B cell (primary cell): ENCODE results near the gene ZNF415. TPM values are rescaled to one million over a fixed set of nuclear protein-coding genes. Genes with fewer than 3 reads are reported as not detected.

Experiments
- ATAC-seq: fragments of 200-7000 bp; cut with Tn5 transposase; one replicate; pipeline ENCODE4 v1.10.0; 2021; ENCODE audit warnings: low read depth, mild to moderate bottlenecking, moderate number of reproducible peaks, moderate library complexity
- CTCF ChIA-PET: fragments of 350-600 bp; sonication (Branson Sonifier 250); formaldehyde crosslinking; loops from one replicate; lab custom pipeline; 2021; ENCODE audit warnings: antibody characterized with exemption, inconsistent platforms; lab: Charles Lee
- POLR2A ChIA-PET: fragments of 350-600 bp; sonication (Branson Sonifier 250); formaldehyde crosslinking; loops from one replicate; lab custom pipeline; 2021; ENCODE audit warnings: antibody characterized with exemption; lab: Charles Lee
- DNase-seq: peaks from one replicate; pipeline ENCODE4 v3.0.0; 2013
- H2AFZ ChIP-seq: 2 replicates; pipeline ENCODE4 v1.6.1; 2012; ENCODE audit warnings: mild to moderate bottlenecking, low read depth, low read length; ENCODE audit not compliant: insufficient read depth, poor library complexity, severe bottlenecking
- H3K27ac ChIP-seq, 2 donors: 1 replicate in 1 of 2; 2 replicates in 1 of 2; pipeline ENCODE4 v1.5.1; 2012 to 2013; ENCODE audit warnings: low read length in 2 of 2, mild to moderate bottlenecking in 2 of 2, moderate library complexity in 1 of 2
- H3K27me3 ChIP-seq, 4 experiments: fragments of 200-600 bp in 1 of 4; sonication (generic) in 1 of 4; replicated peaks in 1 of 4; 1 replicate in 2 of 4; 2 replicates in 2 of 4; pipeline versions ENCODE4 v1.6.1 to v1.7.0; 2013 to 2016; ENCODE audit warnings: low read length in 3 of 4, mild to moderate bottlenecking in 2 of 4, mixed read lengths in 1 of 4, moderate library complexity in 1 of 4; ENCODE audit not compliant: insufficient read depth in 4 of 4, control insufficient read depth in 3 of 4; ENCODE audit errors: control extremely low read depth in 1 of 4
- H3K36me3 ChIP-seq, 2 experiments: replicated peaks in 1 of 2; 1 replicate in 1 of 2; 2 replicates in 1 of 2; pipeline versions ENCODE4 v1.6.1 to v1.7.1; 2013; ENCODE audit warnings: low read length in 1 of 2; ENCODE audit not compliant: insufficient read depth in 2 of 2, control insufficient read depth in 1 of 2; ENCODE audit errors: control extremely low read depth in 1 of 2, extremely low read depth in 1 of 2
- H3K4me1 ChIP-seq, 2 donors: fragments of 200-600 bp in 1 of 2; sonication (generic) in 1 of 2; 1 replicate in 1 of 2; 2 replicates in 1 of 2; pipeline versions ENCODE4 v1.5.1 to v1.6.1; 2013 to 2017; ENCODE audit warnings: low read length in 2 of 2; ENCODE audit not compliant: control insufficient read depth in 2 of 2, insufficient read depth in 2 of 2
- H3K4me2 ChIP-seq: replicated peaks from 2 replicates; pipeline ENCODE3; 2012; ENCODE audit warnings: mild to moderate bottlenecking, low read depth, low read length; ENCODE audit not compliant: poor library complexity, severe bottlenecking
- H3K4me3 ChIP-seq, 5 experiments: fragments of 200-600 bp in 1 of 5; sonication (generic) in 1 of 5; 1 replicate in 3 of 5; 2 replicates in 2 of 5; pipeline versions ENCODE4 v1.5.1 to v1.7.0; 2011 to 2016; ENCODE audit warnings: low read length in 4 of 5, mild to moderate bottlenecking in 4 of 5, low read depth in 2 of 5, control low read depth in 1 of 5, moderate library complexity in 1 of 5; ENCODE audit not compliant: insufficient read depth in 1 of 5; ENCODE audit errors: control extremely low read depth in 1 of 5, extremely low read depth in 1 of 5
- H3K79me2 ChIP-seq: fragments of 200-600 bp; sonication (generic); one replicate; pipeline ENCODE4 v1.6.0; 2016; ENCODE audit warnings: low read length; ENCODE audit not compliant: control insufficient read depth, insufficient read depth
- H3K9ac ChIP-seq: fragments of 200-600 bp; sonication (generic); 2 replicates; pipeline ENCODE4 v1.6.1; 2017; ENCODE audit warnings: mild to moderate bottlenecking, low read length, moderate library complexity
- H3K9me3 ChIP-seq, 3 donors: one replicate each; pipeline versions ENCODE4 v1.6.1 to v1.7.1; 2013; ENCODE audit warnings: low read length in 2 of 3; ENCODE audit not compliant: control insufficient read depth in 2 of 3, insufficient read depth in 1 of 3; ENCODE audit errors: control extremely low read depth in 1 of 3
- H4K20me1 ChIP-seq: 2 replicates; pipeline ENCODE4 v1.6.0; 2012; ENCODE audit warnings: mild to moderate bottlenecking, low read length; ENCODE audit not compliant: insufficient read depth, control insufficient read depth, poor library complexity, severe bottlenecking
- H3K27ac Mint-ChIP-seq: one replicate; pipeline ENCODE4 v1.8.0; 2021; ENCODE audit warnings: mixed read lengths
- H3K27me3 Mint-ChIP-seq: one replicate; pipeline ENCODE4 v1.8.0; 2021; ENCODE audit warnings: mixed read lengths
- H3K4me1 Mint-ChIP-seq: one replicate; pipeline ENCODE4 v1.8.0; 2021; ENCODE audit warnings: mixed read lengths
- H3K4me3 Mint-ChIP-seq: one replicate; pipeline ENCODE4 v1.8.0; 2021; ENCODE audit warnings: mixed read lengths
- H3K9me3 Mint-ChIP-seq: one replicate; pipeline ENCODE4 v1.8.0; 2022; ENCODE audit warnings: mixed read lengths; ENCODE audit not compliant: insufficient read depth
- EZH2 ChIP-seq: IDR thresholded peaks from 2 replicates; pipeline ENCODE4 v1.6.1; 2012; ENCODE audit warnings: borderline replicate concordance, low read depth, mild to moderate bottlenecking, moderate library complexity, low read length; ENCODE audit not compliant: insufficient read depth, poor library complexity, severe bottlenecking
- WGBS: methylation state at CpG from one replicate; pipeline ENCODE4 v1.1.5; 2013; ENCODE audit warnings: missing lambda C conversion rate; ENCODE audit not compliant: insufficient coverage; 5-methylcytosine and 5-hydroxymethylcytosine counted together
- intact Hi-C: fragments of 100-400 bp; cut with micrococcal nuclease; formaldehyde crosslinking; loops from one replicate; pipeline ENCODE4 v1.10.0; 2022
- polyA plus RNA-seq: library from polyadenylated mRNA; depleted of rRNA; stranded (reverse); fragments of >200 nt; gene quantifications from 2 replicates; pipeline ENCODE4 v1.2.3, GENCODE V29; 2012
- total RNA-seq, 2 donors: library from RNA; stranded (reverse); fragments of 120-200 nt in 1 of 2; gene quantifications; 1 replicate in 1 of 2; 2 replicates in 1 of 2; pipeline versions ENCODE4 v1.2.3 to v1.2.4, GENCODE V29; 2013 to 2022
- TF ChIP-seq, protein P1 (sequence below): fragments of 200-600 bp; IDR thresholded peaks from one replicate; pipeline ENCODE4 v1.8.0; 2022; ENCODE audit warnings: antibody characterized with exemption, mild to moderate bottlenecking

ZNF415 gene
- total and polyA plus RNA-seq, 2 donors (not counting 1 experiment from before 2014, with no cell fraction given) = 4.2 to 6.7 TPM

DNA sequence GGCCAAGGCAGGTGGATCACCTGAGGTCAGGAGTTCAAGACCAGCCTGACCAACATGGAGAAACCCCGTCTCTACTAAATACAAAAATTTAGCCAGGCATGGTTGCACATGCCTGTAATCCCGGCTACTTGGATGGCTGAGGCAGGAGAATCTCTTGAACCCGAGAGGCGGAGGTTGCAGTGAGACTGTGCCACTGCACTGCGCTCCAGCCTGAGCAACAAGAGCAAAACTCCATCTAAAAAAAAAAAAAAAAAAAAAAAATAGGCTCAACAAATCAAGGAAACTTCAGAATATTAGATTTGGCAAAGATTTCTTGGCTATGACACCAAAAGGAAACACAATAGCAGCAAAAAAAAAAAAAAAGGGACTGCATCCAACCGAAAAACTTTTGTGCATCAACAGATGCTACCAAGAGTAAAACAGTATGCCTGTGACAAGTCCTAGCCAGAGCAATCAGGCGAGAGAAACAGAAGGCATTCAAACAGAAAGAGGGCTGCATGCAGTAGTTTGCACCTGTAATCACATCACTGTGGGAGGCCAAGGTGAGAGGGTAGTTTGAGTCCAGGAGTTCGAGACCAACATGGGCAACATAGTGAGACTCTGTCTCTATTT is 53.3 kb downstream of the ZNF415 start:
- DNase-seq (no peak), ATAC-seq (no peak)
- Mint-ChIP-seq H3K4me3 (no peak overlapping the region), H3K27me3 (no peaks in the 10 kb centered on the region), H3K9me3 (peaks cover 8% of the 10 kb centered on the region), H3K4me1 (peaks cover 3% of the 10 kb centered on the region), H3K27ac (no peak overlapping the region)
- Histone ChIP-seq H3K79me2 (peaks cover 41% of the 10 kb centered on the region), H3K4me3 (no peak overlapping the region), H3K9ac (no peak overlapping the region), H3K9me3 (peaks cover 1 to 48% (median 19%) of the 10 kb centered on the region in 3 donors), H3K27ac (no peak overlapping the region), H4K20me1 (no peaks in the 10 kb centered on the region), H3K27me3 (no peaks in the 10 kb centered on the region), H2AFZ (no peak overlapping the region), H3K4me2 (no peak overlapping the region), H3K36me3 (peaks cover 9 to 36% of the 10 kb centered on the region in 2 experiments), H3K4me1 (no peaks in the 10 kb centered on the region)
- ChIA-PET POLR2A (no interaction called here), CTCF (no interaction called here)
- intact Hi-C loops = no loop called here
- 85% methylated on average over 2 of the region's 8 CpGs for WGBS
- TF ChIP-seq, protein P1, sequence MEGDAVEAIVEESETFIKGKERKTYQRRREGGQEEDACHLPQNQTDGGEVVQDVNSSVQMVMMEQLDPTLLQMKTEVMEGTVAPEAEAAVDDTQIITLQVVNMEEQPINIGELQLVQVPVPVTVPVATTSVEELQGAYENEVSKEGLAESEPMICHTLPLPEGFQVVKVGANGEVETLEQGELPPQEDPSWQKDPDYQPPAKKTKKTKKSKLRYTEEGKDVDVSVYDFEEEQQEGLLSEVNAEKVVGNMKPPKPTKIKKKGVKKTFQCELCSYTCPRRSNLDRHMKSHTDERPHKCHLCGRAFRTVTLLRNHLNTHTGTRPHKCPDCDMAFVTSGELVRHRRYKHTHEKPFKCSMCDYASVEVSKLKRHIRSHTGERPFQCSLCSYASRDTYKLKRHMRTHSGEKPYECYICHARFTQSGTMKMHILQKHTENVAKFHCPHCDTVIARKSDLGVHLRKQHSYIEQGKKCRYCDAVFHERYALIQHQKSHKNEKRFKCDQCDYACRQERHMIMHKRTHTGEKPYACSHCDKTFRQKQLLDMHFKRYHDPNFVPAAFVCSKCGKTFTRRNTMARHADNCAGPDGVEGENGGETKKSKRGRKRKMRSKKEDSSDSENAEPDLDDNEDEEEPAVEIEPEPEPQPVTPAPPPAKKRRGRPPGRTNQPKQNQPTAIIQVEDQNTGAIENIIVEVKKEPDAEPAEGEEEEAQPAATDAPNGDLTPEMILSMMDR = no peak
- no peak for TF ChIP-seq EZH2

DNA sequence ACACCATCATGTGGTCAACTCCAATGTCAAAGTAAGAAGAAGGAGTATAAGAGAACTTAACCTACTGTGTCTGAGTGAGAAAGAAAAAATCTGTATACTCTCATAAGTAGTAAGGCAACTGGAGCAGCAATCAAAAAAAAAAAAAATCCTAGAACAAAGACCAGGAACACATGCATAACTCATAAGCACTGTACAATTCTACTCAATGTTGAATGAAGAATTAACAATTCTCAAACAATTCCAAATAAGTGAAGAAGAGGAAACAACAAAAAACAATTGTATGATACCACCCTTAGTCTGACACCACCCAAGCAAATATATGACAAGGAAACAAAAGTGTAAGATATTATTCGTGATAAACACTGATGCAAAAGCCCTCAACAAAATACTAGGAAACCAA is 54.0 kb downstream of the ZNF415 start:
- H3K4me3 Mint-ChIP-seq = no peak overlapping the region

More for the DNA sequence above, 54.0 kb downstream of the ZNF415 start:
- Histone ChIP-seq H3K9me3 (peaks cover 1 to 56% (median 19%) of the 10 kb centered on the region in 3 donors), H3K4me3 (no peak overlapping the region), H3K36me3 (peaks cover 9 to 39% of the 10 kb centered on the region in 2 experiments), H3K4me1 (no peaks in the 10 kb centered on the region), H3K79me2 (peaks cover 44% of the 10 kb centered on the region), H4K20me1 (no peaks in the 10 kb centered on the region), H3K27ac (no peak overlapping the region), H2AFZ (no peak overlapping the region), H3K9ac (no peak overlapping the region), H3K4me2 (no peak overlapping the region), H3K27me3 (no peaks in the 10 kb centered on the region)
- WGBS = no CpG with 5 or more reads among the region's 1 CpG
- H3K27ac Mint-ChIP-seq = no peak overlapping the region
- TF ChIP-seq, protein P1 = no peak
- no peak for TF ChIP-seq EZH2
- H3K27me3 Mint-ChIP-seq = no peaks in the 10 kb centered on the region
- DNase-seq (no peak), ATAC-seq (no peak)
- H3K9me3 Mint-ChIP-seq = peaks cover 11% of the 10 kb centered on the region
- CTCF ChIA-PET = no interaction called here
- POLR2A ChIA-PET = interaction anchor here (0.6 kb wide), 1 partner anchor 366 kb away, joined by 4 read pairs; no protein-coding TSS in a partner anchor
- peaks cover 3% of the 10 kb centered on the region for H3K4me1 Mint-ChIP-seq
- intact Hi-C loops = no loop called here
